ENCODE data around the gene CMTM4. TPM values are rescaled to one million over a fixed set of nuclear protein-coding genes. Genes with fewer than 3 reads are reported as not detected.

Gene CMTM4
- polyA plus RNA-seq, 1 experiment: 19.2 TPM

DNA sequence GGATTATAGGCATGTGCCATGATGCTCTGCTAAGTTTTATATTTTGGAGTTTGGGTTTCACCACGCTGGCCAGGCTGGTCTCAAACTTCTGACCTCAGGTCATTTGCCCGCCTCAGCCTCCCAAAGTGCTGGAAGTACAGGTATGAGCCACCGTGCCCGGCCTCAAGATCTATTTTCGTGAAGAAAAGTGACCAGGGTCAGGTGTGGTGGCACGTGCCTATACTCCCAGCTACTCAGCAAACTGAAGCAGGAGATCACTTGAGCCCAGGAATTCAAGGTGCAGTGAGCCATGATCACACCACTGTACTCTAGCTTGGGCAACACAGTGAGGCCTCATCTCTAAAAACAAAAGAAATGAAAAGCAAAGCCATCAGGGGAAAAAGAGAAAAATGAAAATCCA is 18.7 kb downstream of the CMTM4 start:
- Histone ChIP-seq H3K27me3 (ENCODE audit: control insufficient read depth, insufficient read depth, low read length) (no peaks in the 10 kb centered on the region), H3K4me3 (ENCODE audit: low read depth, low read length) (no peak overlapping the region), H3K27ac (ENCODE audit: low read depth, low read length) (no peak overlapping the region), H3K9me3 (ENCODE audit: control insufficient read depth, insufficient read depth, low read length) (no peaks in the 10 kb centered on the region)
- TF ChIP-seq, protein P1, sequence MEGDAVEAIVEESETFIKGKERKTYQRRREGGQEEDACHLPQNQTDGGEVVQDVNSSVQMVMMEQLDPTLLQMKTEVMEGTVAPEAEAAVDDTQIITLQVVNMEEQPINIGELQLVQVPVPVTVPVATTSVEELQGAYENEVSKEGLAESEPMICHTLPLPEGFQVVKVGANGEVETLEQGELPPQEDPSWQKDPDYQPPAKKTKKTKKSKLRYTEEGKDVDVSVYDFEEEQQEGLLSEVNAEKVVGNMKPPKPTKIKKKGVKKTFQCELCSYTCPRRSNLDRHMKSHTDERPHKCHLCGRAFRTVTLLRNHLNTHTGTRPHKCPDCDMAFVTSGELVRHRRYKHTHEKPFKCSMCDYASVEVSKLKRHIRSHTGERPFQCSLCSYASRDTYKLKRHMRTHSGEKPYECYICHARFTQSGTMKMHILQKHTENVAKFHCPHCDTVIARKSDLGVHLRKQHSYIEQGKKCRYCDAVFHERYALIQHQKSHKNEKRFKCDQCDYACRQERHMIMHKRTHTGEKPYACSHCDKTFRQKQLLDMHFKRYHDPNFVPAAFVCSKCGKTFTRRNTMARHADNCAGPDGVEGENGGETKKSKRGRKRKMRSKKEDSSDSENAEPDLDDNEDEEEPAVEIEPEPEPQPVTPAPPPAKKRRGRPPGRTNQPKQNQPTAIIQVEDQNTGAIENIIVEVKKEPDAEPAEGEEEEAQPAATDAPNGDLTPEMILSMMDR (IDR thresholded peaks at IDR 0.05; ENCODE audit: low read depth, low read length): no peak
- ChIA-PET CTCF (interaction anchor here (1.3 to 1.6 kb wide), 2 partner anchors 15 to 27 kb away, joined by 3 to 9 read pairs; no protein-coding TSS in a partner anchor), POLR2A (no interaction called here)
- DNase-seq (ENCODE audit: low read depth, low spot score): no peak

DNA sequence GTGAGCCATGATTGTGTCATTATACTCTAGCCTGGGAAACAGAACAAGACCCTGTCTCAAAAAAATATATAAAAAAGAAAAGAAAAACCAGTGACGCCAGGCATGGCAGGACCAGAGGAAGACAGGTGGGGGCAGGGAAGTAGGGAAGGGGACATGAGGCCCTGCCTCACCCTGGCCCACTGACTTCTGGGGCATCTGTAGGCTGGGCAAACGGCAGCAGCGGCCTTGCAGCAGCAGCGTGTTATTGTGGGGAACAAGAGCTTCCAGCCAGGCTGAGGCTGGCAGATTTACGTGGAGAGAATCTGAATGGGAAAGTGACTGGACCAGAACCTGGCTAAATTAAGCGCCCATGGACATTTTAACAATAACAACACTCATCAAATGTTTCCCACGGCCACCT is 19.4 kb downstream of the CMTM4 start:
- TF ChIP-seq, protein P1 (IDR thresholded peaks at IDR 0.05; ENCODE audit: low read depth, low read length): no peak
- Histone ChIP-seq H3K9me3 (ENCODE audit: control insufficient read depth, insufficient read depth, low read length) (no peaks in the 10 kb centered on the region), H3K27ac (ENCODE audit: low read depth, low read length) (no peak overlapping the region), H3K27me3 (ENCODE audit: control insufficient read depth, insufficient read depth, low read length) (no peaks in the 10 kb centered on the region), H3K4me3 (ENCODE audit: low read depth, low read length) (no peak overlapping the region)
- DNase-seq (ENCODE audit: low read depth, low spot score): no peak
- CTCF ChIA-PET: interaction anchor here (1.3 to 1.6 kb wide), 2 partner anchors 14 to 26 kb away, joined by 3 to 9 read pairs; no protein-coding TSS in a partner anchor
- POLR2A ChIA-PET: no interaction called here

DNA sequence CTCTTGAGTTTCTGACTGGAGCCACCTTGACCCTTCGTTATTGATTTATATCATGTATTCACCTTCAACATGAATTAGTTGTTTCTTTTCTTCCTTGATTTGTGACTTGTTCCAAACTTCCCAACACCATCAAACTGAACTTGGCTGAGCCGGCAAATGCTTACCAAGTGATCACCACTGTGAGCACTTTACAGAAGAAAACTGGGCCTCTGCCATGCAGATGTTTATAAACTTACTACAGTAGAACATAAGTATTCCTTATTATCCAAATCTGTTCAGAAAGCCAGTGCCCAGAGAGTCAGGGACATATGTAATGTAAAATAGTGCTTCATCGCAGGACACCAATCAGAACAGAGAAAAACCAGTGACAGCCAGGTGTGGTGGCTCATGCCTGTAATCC is 19.9 kb downstream of the CMTM4 start:
- ChIA-PET POLR2A (no interaction called here), CTCF (interaction anchor here (1.3 kb wide), 1 partner anchor 13 kb away, joined by 3 read pairs; no protein-coding TSS in a partner anchor)
- Histone ChIP-seq H3K27me3 (ENCODE audit: control insufficient read depth, insufficient read depth, low read length) (no peaks in the 10 kb centered on the region), H3K27ac (ENCODE audit: low read depth, low read length) (no peak overlapping the region), H3K4me3 (ENCODE audit: low read depth, low read length) (no peak overlapping the region), H3K9me3 (ENCODE audit: control insufficient read depth, insufficient read depth, low read length) (no peaks in the 10 kb centered on the region)
- TF ChIP-seq, protein P1 (IDR thresholded peaks at IDR 0.05; ENCODE audit: low read depth, low read length): no peak
- no peak for DNase-seq (ENCODE audit: low read depth, low spot score)

DNA sequence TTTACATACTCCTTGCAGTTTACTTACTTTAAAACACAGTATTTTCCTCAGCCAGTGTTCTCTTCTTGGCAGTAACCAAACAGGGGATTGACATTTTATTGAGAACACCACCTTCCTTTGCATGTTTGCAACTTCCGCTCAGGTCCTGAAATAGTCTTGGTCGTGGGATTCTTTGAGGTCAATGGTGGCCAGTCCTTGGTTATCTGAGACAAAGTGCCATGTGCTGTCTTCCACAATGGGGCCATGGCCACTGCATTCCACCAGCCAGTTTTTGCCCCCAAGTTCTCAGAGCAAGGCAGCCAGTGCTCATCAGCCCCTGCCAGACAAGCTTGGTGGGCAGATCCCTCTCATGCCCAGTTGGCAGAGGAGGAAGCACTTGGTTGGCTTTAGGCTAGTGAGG is 22.9 kb downstream of the CMTM4 start:
- DNase-seq (ENCODE audit: low read depth, low spot score): no peak
- Histone ChIP-seq H3K9me3 (ENCODE audit: control insufficient read depth, insufficient read depth, low read length) (no peaks in the 10 kb centered on the region), H3K27me3 (ENCODE audit: control insufficient read depth, insufficient read depth, low read length) (no peaks in the 10 kb centered on the region), H3K4me3 (ENCODE audit: low read depth, low read length) (no peak overlapping the region), H3K27ac (ENCODE audit: low read depth, low read length) (no peak overlapping the region)
- TF ChIP-seq, protein P1 (IDR thresholded peaks at IDR 0.05; ENCODE audit: low read depth, low read length): no peak
- CTCF ChIA-PET: interaction anchor here (0.6 to 2.0 kb wide), 4 partner anchors 11 to 65 kb away, joined by 3 to 8 read pairs (median 4); no protein-coding TSS in a partner anchor
- POLR2A ChIA-PET: no interaction called here

DNA sequence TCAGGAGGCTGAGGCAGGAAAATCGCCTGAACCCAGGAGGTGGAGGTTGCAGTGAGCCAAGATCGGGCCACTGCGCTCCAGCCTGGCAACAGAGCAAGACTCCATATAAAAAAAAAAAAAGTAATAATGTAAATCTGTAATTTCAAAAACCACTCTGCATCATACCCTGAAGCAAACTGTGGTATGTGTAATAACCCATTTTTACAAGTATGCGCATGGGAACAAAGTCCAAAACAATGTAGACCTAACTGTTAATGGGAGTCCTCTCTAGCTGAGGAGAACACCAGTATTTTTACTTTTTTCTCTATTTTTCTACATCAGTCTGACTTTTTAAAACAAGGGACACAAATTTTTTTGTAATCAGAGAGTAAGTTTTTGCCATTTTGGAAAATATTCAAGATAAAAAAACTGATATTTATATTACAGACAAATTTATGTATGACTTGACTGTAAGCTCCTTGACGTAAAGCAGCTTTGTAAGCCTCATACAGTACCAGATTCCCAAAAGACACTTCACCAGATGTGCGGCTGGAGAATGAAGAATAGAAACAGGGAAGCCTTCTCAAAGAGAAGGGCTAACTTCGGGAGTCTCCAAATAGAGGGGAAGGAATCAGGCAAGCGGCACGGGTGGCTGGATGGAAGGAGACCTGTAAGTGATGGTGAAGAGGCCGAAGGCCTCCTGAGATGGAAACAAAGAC is 25.7 kb downstream of the CMTM4 start:
- H3K9me3 ChIP-seq (ENCODE audit: control insufficient read depth, insufficient read depth, low read length): no peaks in the 10 kb centered on the region
- no peak overlapping the region for H3K4me3 ChIP-seq (ENCODE audit: low read depth, low read length)
- POLR2A ChIA-PET: no interaction called here
- DNase-seq (ENCODE audit: low read depth, low spot score): no peak
- no peaks in the 10 kb centered on the region for H3K27me3 ChIP-seq (ENCODE audit: control insufficient read depth, insufficient read depth, low read length)
- H3K27ac ChIP-seq (ENCODE audit: low read depth, low read length): no peak overlapping the region
- TF ChIP-seq, protein P1 (IDR thresholded peaks at IDR 0.05; ENCODE audit: low read depth, low read length): no peak
- CTCF ChIA-PET: interaction anchor here (1.3 kb wide), 1 partner anchor 20 kb away, joined by 7 read pairs; no protein-coding TSS in a partner anchor

Measured in AG04450 (cell line).